DMS79 (cell line): Measurements from ENCODE around the gene TAS2R30.

ENCODE experiments used
- DNase-seq: peaks from one replicate; lab custom pipeline; 2025; lab: John Stamatoyannopoulos, UW

TAS2R30 gene, protein sequence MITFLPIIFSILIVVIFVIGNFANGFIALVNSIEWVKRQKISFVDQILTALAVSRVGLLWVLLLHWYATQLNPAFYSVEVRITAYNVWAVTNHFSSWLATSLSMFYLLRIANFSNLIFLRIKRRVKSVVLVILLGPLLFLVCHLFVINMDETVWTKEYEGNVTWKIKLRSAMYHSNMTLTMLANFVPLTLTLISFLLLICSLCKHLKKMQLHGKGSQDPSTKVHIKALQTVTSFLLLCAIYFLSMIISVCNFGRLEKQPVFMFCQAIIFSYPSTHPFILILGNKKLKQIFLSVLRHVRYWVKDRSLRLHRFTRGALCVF

DNA sequence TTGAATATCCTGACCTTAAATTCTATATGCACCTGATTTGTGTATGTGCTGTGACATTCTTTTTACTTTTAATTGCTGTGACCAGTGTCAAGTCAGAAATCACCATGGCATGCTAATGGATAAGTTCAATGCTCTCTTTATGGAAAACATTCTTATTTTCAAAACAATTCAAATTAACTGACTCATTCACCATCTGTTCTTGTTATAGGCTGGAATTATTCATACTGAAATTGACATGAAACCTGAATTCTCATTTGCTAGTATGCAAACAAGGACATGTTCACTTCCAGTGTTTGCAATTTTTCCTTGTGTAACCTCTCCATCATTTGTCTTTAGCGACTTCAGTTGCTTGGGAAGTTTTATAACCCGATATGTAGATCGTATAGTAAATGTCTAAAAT, at the start of gene TAS2R30:
Gene TAS2R30, minus strand, starts transcription at position 340 of the 400 bp plus-strand sequence. CDS start 400 bp downstream, outside the sequence.
- no peak for DNase-seq

DNA sequence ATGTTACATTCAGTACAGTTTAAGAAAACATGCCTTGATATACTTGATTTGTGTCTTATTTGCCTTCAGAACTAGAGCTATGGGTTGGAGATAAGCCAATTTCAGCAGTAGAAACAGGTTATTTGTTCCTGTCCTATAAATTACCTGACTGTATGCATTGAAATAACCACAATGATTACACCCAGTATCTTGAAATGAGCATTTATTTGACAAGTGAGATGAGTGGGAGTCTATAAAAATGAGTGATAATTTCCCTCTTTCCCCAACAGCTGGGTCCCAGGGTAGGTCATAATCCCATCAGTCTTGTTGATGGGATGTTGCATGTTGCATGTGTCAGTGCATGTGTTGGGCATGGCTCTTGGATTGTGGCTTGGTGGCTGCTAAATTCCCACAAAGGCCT, 48.6 kb upstream of the TAS2R30 start:
- DNase-seq: no peak

DNA sequence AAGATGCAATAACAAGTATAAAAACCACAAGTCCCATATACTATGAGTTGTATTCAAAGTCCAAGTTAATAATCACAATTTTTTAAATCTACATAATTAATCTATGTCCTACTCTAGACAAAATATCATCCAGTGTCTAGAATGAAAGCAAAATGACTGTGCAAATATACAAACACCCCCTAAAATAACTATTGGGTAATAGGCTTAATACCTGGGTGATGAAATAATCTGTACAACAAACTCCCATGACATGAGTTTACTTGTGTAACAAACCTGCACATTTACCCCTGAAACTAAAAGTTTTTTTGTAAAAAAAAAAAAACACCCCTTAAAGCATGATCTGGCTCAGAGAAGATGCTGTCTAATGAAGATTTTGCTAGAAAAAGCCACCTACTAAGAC, 48.1 kb upstream of the TAS2R30 start:
- DNase-seq: no peak

DNA sequence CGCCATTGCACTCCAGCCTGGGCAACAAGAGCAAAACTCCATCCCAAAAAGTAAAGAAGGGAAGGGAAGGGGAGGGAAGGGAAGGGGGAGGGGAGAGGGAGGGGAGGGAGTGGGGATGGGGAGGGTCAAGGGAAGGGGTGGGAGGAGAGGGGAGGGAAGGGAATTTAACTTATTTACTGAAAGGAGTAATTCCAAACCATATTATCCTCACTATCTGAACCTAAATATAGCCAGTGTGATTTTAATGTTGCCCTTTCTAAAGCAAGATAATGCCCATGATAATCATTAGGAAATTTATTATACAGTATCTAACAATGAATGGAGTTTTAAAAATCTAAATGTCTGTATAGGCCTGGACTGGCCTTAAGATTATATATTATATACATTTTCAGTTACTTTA, 43.8 kb upstream of the TAS2R30 start:
- no peak for DNase-seq

DNA sequence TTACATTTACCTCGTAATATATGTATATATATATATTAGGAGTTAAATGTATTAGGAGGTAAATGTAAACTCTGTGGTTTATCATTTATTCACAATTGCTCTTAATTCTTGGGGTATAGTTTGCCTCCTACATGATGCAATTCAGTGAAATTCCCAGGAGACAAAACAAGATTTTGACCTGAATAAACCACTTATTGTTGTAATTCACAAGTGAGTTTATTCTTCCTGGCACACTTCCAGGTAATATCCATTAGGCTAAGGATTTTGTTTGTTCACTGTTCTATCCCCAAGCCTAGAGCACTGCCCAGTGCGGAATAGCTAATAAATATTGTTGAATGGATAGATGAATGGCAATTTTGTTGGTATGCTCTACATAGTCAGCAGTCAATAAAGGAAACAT, 39.6 kb upstream of the TAS2R30 start:
- peak; percentile 62 for DNase-seq

DNA sequence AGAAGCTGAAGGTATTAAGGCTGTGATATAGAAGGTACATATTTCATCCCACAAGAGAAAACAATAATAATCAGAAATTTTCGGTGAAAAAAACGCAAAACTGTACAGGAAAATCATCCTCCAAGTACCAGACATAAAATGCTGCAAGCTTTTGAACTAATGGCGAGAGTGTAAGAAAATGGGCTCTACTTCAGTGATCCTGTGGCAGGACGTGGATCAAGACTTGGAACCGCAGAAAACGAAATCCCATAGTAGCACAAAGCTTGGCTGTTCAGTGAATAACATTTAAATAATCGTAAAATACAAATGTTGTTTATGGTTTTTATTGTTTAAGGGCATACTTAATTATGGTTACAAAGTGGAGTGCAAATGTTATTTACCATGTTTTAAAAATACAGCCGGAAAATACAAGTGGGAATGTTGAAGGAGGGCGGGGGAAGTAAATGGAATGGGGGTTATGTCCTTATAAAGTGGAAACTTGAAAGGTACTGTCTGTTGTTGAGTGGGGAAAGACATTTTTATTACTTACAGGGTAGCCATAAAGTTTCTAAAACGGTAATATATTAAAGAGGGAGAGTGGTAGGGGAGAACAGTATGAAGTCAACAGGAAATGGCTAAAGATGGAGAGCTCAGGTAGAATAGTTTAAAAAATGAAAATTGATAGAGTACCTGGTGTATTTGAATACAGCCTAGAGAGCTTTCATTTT, 37.7 kb upstream of the TAS2R30 start:
- peak; percentile 38 for DNase-seq

DNA sequence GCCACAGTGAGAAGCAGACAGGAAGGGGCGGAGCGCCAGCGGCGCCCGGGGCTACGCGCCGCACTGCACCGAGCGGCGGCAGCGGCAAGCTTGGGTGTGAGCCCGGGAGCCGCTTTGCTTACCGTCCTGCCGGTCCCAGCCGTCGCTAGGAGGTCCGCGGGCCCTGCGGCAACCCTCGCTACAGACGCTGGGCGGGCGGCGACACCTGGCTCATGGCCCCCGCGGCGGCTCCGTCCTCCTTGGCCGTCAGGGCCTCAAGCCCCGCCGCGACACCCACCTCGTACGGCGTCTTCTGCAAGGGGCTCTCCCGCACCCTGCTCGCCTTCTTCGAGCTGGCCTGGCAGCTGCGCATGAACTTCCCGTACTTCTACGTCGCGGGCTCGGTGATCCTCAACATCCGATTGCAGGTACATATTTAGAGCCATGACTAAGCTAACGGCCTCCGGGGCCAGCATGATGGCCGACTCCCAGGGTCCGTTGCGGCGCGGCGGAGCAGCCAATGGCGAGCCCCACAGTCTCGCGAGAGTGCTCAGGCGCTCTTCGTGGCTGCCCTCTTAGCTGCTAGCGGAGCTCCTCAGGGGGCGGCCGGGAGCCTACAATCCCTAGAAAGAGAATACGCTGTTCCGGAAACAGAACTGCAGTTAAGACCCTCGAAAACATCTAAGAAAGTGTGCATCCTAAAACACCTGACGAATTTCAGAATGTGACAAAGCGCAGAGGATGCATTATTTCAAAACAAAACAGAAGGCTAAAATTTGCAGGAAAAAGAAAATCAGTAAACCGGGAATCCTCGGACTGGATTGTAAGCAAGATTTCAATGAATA, 36.9 kb upstream of the TAS2R30 start, which contains the start of gene SMIM10L1:
Gene SMIM10L1, plus strand, starts transcription at position 50 of the 824 bp plus-strand sequence. Its CDS starts 163 bp downstream, at position 213.
- DNase-seq: peak; percentile 87

DNA sequence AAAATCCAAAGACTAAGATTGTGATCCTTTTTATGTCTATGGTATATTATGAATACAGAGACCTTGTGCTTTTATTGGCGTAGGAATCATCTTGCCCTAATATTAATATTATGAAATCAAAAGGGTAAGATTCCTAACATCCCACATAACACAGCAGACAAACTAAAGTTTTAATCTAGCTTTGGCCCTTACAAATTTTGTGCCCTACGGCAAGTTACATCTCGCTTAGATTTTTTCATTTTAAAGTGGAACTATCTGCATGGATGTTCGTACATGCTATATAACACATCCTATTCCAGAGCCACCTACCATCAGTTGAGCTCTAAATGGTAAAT, 36.3 kb upstream of the TAS2R30 start:
- no peak for DNase-seq

DNA sequence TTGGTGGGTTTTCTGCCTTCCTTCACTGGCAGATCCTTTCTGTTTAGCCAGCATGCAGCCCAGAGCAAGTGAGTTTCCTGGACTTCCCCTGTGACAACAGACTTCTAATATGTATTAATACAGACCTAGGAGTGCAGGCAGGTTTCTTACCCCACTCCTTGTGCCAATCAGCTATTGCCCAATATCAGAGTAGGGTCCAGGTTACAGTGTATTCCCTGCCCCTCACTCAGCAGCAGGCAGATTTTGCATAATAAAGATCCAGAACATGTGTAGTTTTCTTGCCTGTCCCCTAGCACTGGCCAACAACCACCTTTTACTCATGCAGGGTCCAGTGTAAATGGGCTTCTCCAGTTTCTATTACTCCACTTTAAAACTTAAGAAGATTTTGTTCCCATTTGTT, 31.9 kb upstream of the TAS2R30 start:
- no peak for DNase-seq

DNA sequence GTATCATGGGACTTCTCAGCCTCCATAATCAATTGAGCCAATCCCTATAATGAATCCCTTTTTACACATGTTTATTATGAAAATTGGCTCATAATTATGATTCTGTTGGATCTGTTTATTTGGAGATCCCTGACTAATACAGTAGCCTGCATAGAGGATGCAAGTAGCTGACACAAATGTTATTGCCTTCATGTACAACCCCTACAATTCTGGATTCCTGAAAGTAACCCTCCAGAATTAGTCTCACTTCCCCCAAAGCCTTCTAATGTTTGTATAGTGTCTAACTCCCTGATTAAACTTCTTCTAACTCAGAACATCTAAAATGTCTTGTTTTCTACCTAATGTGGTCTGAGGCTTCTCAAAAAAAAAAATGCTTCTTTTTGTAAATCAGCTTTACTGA, 29.9 kb upstream of the TAS2R30 start:
- no peak for DNase-seq

DNA sequence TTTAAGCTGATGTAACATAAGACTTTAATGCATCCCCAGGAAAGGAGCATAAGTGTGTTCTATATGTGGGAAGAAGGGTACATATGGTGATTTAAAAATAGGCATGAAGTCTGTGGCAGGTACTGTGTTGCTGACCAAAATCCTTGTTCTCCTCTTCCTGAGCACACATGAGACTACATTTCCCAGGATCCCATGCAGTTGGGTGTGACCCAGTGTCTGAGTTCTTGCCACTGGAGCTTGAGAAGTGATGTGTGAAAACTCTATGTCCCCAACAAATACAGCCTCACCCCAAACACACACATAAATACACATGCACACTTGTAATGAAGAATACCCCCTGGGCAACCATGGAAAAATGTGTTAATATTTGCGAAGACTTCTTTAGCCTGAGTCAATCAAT, 28.1 kb upstream of the TAS2R30 start:
- no peak for DNase-seq

DNA sequence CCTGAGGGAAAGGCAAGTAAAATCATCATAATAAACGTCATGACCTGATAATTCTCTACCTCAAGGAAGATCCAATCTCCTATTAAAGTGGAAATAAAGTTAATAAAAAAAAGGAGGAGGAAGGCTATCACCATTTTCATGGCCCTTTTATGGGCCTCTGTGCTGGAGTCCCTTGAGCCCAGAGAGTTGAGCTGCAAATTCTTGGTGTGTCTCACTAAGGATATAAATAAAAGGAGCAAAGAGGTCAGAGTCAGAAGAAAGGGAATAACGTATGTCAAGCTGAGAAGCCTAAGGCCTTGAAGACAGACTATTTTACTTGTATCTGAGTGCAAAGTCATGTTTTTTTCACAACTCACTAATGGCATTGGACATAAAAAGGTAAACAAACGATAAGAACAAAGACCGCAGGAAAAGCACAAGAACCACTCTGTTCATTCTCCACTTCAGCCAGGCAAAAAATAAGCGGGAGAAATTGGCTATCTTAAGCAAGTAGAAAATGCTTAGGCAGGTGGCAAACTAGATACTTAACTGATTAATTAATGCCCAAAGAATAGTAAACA, 24.5 kb upstream of the TAS2R30 start:
- DNase-seq: peak; percentile 69

DNA sequence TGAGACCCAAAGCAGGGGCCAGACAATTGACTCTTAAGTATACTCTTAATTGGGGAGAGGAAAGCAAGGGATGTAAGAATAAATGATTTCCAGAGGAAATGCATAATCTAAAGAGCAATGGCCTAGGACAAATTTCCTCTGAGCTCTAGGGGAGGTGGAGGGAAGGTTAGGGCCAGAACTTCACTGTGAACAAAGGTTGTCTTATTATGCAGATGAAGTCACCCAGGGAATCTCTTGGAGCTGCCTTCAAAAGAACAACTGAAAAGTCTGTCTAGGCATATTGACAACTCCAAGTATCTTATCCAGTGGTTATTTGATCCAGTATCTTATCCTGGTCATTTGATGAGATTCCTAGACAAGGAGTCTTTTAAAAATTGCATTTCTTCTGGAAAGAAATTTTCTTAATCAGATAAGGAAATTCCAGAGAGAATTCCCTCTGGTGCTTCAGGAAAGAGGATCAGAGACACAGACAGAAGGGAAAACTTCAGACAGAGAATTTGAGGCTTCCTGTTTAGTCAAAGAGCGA, 20.0 kb upstream of the TAS2R30 start:
- DNase-seq: no peak

DNA sequence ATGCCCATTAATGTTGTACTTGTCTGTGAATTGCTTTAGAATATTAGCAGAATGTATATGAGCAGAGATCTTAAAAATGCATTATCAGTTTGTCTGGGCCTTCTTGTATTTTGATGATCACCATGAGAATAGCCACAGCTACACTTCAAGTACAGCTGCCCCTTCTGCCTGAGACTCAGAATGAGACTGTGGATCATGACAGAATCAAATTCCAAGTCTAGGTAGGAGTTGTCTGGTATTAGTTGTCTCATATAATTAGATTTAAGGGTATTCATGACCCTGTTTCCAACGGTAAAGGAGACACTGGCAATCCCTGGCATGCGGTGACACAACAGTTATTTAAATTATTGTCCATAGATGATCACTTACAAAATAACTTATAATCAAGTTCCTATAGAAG, 18.3 kb upstream of the TAS2R30 start:
- DNase-seq: no peak

DNA sequence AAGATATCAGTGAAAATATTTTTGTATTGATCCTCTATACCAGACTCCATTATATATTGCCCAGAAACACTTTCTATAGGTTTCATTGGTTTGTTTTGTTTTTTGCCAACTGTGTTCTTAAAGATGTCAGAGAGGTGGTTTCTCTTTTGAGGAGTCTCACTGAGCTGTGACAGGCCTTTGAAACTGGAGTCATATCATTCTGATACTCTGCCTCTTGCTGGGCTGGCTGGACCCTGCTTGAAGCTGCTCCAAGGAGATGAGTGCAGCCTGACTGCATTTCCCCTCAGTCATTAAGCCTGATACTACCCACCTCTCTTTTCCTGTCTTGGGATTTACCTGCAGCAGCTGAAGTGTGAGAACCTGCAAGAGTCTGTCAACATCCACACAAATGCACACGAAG, 16.4 kb upstream of the TAS2R30 start:
- no peak for DNase-seq

DNA sequence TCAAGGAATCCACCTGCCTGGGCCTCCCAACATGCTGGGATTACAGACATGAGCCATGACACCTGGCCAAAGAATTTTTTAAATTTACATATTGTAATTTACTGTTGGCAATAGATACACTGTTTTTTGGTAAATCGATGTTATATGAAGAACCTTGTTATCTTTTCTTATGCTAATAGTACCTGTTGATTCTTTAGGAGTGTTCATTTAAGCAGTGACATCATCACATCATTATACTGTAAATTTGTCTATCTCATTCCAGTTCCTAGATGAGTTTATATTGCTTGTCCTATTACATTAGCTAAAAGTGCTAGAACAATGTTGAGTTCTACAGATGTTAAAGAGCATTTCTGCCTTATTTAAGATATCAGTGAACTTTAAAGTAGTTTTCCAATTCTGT, 13.0 kb upstream of the TAS2R30 start:
- no peak for DNase-seq

DNA sequence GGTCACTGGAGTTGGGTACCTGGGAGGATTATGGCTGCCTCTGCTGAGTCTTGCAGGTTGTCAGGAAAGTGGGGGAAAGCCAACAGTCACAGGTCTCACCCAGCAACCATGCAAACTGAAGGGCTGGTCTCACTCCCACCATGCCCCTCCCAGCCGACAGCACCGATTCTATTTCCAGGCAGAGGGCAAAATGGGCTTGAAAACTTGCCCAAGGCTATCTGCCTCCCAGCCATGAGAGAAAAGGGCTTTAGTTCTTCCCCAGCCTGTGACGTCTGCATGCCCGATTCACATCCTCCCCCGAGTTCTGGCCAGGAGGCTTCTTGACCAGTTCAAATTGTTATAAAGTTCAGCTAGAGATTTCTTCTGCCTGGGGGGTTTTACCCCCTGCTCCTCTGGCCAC, 9.9 kb upstream of the TAS2R30 start:
- DNase-seq: no peak

DNA sequence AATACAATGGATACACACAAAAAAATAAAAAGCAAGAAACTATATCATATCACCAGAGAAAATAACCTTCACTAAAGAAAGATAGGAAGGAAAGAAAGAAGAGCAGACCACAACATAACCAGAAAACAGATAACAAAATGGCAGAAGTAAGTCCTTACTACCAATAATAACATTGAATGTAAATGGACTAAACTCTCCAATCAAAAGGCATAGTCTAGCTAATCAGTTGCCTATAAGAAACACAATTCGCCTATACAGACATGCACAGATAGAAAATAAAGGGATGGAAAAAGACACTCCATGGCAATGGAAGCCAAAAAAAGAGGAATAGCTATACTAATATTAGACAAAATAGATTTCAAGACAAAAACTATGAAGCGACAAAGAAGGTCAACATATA, 8.9 kb upstream of the TAS2R30 start:
- DNase-seq: no peak

DNA sequence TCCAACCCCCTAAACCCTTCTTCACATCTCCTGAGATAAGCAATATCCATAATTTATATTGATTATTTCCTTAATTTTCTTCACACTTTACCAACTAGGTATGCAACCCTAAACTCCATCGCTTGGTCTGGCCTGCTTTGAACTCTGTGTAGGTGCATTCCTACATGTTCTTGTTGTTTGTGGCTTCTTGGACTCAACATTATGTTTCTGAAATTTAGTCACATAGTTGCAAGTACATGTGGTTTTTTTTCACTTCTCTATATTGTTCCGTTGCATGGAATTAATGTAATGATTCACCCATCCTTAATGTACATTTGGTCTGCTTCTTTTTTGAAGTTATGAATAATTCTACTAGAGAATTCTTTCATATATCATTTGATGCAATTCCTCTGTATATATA, 1.6 kb upstream of the TAS2R30 start:
- no peak for DNase-seq

DNA sequence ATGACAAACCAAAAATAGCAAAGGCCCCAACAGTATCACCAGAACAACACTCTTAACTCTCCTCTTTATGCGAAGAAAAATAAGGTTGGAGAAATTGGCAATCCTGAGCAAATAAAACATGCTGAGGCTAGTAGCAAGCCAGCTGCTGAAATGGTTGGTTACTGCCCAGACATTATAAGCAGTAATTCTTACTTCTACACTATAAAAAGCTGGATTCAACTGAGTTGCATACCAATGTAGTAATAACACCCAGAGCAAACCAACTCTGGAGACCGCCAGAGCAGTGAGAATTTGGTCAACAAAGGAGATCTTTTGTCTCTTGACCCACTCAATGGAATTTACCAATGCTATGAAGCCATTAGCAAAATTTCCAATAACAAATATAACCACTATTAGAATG, 628 bp downstream of the TAS2R30 start:
- DNase-seq: no peak

DNA sequence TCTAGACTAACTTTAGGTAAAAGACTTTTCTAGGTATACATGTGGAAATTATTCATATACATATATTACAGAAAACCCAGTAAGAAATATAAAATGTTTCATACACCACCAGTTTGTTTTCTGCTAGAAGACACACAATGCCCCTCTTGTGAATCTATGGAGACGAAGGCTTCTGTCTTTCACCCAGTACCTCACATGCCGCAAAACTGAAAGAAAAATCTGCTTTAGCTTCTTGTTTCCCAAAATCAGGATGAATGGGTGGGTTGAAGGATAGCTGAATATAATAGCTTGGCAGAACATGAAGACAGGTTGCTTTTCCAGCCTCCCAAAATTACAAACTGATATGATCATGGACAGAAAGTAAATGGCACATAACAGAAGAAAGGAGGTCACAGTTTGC, 1.3 kb downstream of the TAS2R30 start:
- DNase-seq: no peak

DNA sequence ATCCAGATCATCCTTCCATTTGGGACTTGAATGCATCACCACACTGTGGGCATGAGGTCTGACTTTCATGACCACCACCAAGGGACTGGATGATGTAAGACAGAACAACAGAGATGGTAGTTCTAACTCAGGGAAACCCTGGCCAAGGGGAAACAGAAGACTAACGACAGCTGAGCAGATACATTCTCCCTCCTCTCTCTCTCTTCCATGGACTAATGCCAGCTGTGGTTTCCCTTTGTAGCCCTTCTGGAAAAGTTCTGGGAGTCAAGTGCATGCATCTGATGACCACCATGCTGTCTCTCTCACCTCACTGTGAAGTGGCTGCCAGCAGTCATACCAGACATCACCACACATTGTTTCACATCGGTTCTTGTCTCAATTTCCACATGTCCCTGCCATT, 3.4 kb downstream of the TAS2R30 start:
- no peak for DNase-seq
